Retinal pigment epithelial cell (primary cell): Measurements from ENCODE around the gene LY9.
A peak's percentile ranks its signal among the peaks of the same experiment; 100 is the strongest.

Experiments used
- DNase-seq: peaks from one replicate; pipeline ENCODE4 v3.0.0-alpha.2; 2010; ENCODE audit warnings: low read depth
- H3K4me3 ChIP-seq: 2 replicates; pipeline ENCODE4 v1.5.1; 2011; ENCODE audit warnings: mild to moderate bottlenecking, low read length, control low read depth, moderate library complexity
- CTCF ChIP-seq: conservative IDR thresholded peaks from 2 replicates; pipeline ENCODE4 v1.5.1; 2011; ENCODE audit warnings: low read depth, low read length, control low read depth, inconsistent platforms

The LY9 gene

GRCh38 chr1:160836561-160836960, 40.6 kb downstream of the LY9 start:
- no peak for DNase-seq
- H3K4me3 ChIP-seq, result no peak overlapping the region
- no peak for TF ChIP-seq CTCF

GRCh38 chr1:160836981-160837557, 41.1 kb downstream of the LY9 start:
- DNase-seq, result peak; percentile 16
- H3K4me3 ChIP-seq, result no peak overlapping the region
- TF ChIP-seq CTCF, result no peak

- no peak overlapping the region for H3K4me3 ChIP-seq
- peak; percentile 19 for DNase-seq
- no peak for TF ChIP-seq CTCF
Measured at GRCh38 chr1:160837558-160838205, 41.7 kb downstream of the LY9 start.

- no peak for DNase-seq
Measured at GRCh38 chr1:160838888-160839287, 42.9 kb downstream of the LY9 start.

GRCh38 chr1:160839746-160840145, 43.8 kb downstream of the LY9 start:
- no peak overlapping the region for H3K4me3 ChIP-seq
- TF ChIP-seq CTCF, result no peak
- DNase-seq, result no peak

More at GRCh38 chr1:160838888-160839287, 42.9 kb downstream of the LY9 start:
- no peak overlapping the region for H3K4me3 ChIP-seq
- no peak for TF ChIP-seq CTCF

- TF ChIP-seq CTCF, result no peak
- no peak for DNase-seq
- no peak overlapping the region for H3K4me3 ChIP-seq
Measured at GRCh38 chr1:160841079-160841478, 45.1 kb downstream of the LY9 start.
